Testis (tissue), 2 donors: ENCODE measurements around the gene DDA1.

ENCODE experiments used
- POLR2A ChIP-seq: fragments of 450-650 bp; IDR thresholded peaks from one replicate; pipeline ENCODE4 v1.6.1; 2017; ENCODE audit warnings: antibody characterized with exemption, mild to moderate bottlenecking, moderate library complexity
- TF ChIP-seq, protein P1 (sequence below), 3 experiments: fragments of 450-650 bp in 2 of 3; fragments of 200-600 bp in 1 of 3; sonication (generic) in 1 of 3; IDR thresholded peaks; one replicate each; pipeline ENCODE4 v1.5.1; 2016 to 2019; ENCODE audit warnings: antibody characterized with exemption in 3 of 3, mild to moderate bottlenecking in 2 of 3, moderate library complexity in 1 of 3

DNA sequence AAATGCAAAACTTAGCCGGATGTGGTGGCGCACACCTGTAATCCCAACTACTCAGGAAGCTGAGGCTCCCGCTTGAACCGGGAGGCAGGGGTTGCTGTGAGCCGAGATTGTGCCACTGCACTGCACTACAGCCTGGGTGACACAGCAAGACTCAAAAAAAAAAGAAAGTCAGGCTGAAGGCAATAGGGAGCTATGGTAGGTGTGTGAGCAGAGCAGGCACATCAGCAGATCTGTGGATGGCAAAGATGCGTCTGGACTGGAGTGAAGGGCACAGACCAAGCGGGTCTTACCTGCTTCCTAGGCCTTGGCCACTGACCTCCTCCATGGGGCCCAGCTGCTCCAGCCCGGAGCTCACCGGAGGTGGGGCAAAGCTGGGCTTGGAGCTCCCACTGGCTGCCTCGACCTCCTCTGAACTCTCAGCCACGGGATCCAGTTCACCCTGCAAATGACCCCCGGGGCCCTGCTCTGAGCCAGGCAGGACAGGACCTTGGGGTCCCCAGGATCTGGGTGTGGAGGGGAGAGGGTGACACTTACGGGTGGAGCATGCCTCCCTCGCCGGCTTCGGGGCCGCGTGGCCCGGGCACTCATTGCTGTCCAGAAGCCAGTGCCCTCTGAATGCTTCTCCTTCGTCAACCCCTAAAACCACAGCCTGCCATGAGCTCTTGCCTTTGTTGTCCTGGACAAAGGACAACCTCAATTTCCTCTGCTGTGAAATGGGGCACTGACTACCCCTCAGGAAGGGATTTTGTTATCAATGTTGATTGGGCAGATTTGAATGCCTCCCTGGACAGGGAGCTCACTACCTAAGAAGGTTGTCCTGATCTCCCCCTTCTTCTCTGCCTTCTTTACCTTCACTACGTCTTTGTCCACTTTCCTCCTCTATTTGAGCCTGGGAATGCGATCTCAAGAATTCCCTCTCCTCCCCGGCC is 45.4 kb upstream of the DDA1 start:
- TF ChIP-seq, protein P1, sequence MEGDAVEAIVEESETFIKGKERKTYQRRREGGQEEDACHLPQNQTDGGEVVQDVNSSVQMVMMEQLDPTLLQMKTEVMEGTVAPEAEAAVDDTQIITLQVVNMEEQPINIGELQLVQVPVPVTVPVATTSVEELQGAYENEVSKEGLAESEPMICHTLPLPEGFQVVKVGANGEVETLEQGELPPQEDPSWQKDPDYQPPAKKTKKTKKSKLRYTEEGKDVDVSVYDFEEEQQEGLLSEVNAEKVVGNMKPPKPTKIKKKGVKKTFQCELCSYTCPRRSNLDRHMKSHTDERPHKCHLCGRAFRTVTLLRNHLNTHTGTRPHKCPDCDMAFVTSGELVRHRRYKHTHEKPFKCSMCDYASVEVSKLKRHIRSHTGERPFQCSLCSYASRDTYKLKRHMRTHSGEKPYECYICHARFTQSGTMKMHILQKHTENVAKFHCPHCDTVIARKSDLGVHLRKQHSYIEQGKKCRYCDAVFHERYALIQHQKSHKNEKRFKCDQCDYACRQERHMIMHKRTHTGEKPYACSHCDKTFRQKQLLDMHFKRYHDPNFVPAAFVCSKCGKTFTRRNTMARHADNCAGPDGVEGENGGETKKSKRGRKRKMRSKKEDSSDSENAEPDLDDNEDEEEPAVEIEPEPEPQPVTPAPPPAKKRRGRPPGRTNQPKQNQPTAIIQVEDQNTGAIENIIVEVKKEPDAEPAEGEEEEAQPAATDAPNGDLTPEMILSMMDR (IDR thresholded peaks at IDR 0.05), result no peak
- no peak for TF ChIP-seq POLR2A
